Karpas-422 (cell line): Measurements from ENCODE around the gene KIF20B. TPM values are rescaled to one million over a fixed set of nuclear protein-coding genes. Genes with fewer than 3 reads are reported as not detected.

Experiments
- DNase-seq: peaks from one replicate; pipeline ENCODE4 v3.0.0-alpha.2; 2015
- H2AFZ ChIP-seq: fragments of 200-600 bp; sonication (generic); 2 replicates; pipeline ENCODE4 v1.6.1; 2014; ENCODE audit warnings: antibody characterized with exemption, low read length, mixed read lengths
- H3K27ac ChIP-seq: fragments of 200-600 bp; sonication (generic); 2 replicates; pipeline ENCODE4 v1.5.1; 2014; ENCODE audit warnings: mild to moderate bottlenecking, low read length, moderate library complexity
- H3K27me3 ChIP-seq: fragments of 200-600 bp; sonication (generic); 2 replicates; pipeline ENCODE4 v1.6.1; 2014; ENCODE audit warnings: low read length, mixed read lengths
- H3K36me3 ChIP-seq: fragments of 200-600 bp; sonication (generic); 2 replicates; pipeline ENCODE4 v1.6.1; 2014; ENCODE audit warnings: low read length, mixed read lengths; ENCODE audit not compliant: insufficient read depth
- H3K4me1 ChIP-seq: fragments of 200-600 bp; sonication (generic); 2 replicates; pipeline ENCODE4 v1.6.1; 2014; ENCODE audit warnings: mild to moderate bottlenecking, low read length, mixed read lengths
- H3K4me2 ChIP-seq: fragments of 200-600 bp; sonication (generic); 2 replicates; pipeline ENCODE4 v1.6.1; 2014; ENCODE audit warnings: low read length, low read depth, mild to moderate bottlenecking; ENCODE audit not compliant: poor library complexity, severe bottlenecking
- H3K4me3 ChIP-seq: fragments of 200-600 bp; sonication (generic); 2 replicates; pipeline ENCODE4 v1.5.1; 2014; ENCODE audit warnings: mild to moderate bottlenecking, antibody characterized with exemption, low read length, mixed read lengths
- H3K79me2 ChIP-seq: fragments of 200-600 bp; sonication (generic); 2 replicates; pipeline ENCODE4 v1.6.1; 2014; ENCODE audit warnings: mild to moderate bottlenecking, low read length, mixed read lengths
- H3K9ac ChIP-seq: fragments of 200-600 bp; sonication (generic); 2 replicates; pipeline ENCODE4 v1.6.0; 2014; ENCODE audit warnings: low read length
- H3K9me2 ChIP-seq: fragments of 200-600 bp; sonication (generic), shearing (Covaris generic); replicated peaks from 2 replicates; pipeline ENCODE4 v1.6.0; 2014; ENCODE audit warnings: mild to moderate bottlenecking, low read length, moderate library complexity; ENCODE audit not compliant: insufficient read depth
- H3K9me3 ChIP-seq: fragments of 300-700, 200-600 bp; sonication (generic); 2 replicates; pipeline ENCODE4 v1.6.1; 2014; ENCODE audit warnings: low read length, mixed read lengths
- H4K20me1 ChIP-seq: fragments of 200-600 bp; sonication (generic); 2 replicates; pipeline ENCODE4 v1.6.1; 2014; ENCODE audit warnings: mild to moderate bottlenecking, antibody characterized with exemption, low read length, low read depth; ENCODE audit not compliant: insufficient read depth
- total RNA-seq: library from RNA; depleted of rRNA; stranded (reverse); fragments of >200 nt; shearing (Covaris generic); gene quantifications from 2 replicates; pipeline ENCODE4 v1.2.3, GENCODE V29; 2014; ENCODE audit warnings: low replicate concordance

Gene KIF20B
- total RNA-seq, 1 experiment from 2014 or later: 11.5 TPM

GRCh38 chr10:89792187-89792586, 90.8 kb downstream of the KIF20B start:
- H2AFZ ChIP-seq: no peak overlapping the region
- H3K36me3 ChIP-seq: no peaks in the 10 kb centered on the region
- H3K27me3 ChIP-seq: no peaks in the 10 kb centered on the region
- H3K79me2 ChIP-seq: no peaks in the 10 kb centered on the region
- no peaks in the 10 kb centered on the region for H4K20me1 ChIP-seq
- no peaks in the 10 kb centered on the region for H3K4me1 ChIP-seq
- H3K9me3 ChIP-seq: no peaks in the 10 kb centered on the region
- H3K4me2 ChIP-seq: no peak overlapping the region
- no peak for DNase-seq
- no peak overlapping the region for H3K27ac ChIP-seq
- H3K9me2 ChIP-seq: no peaks in the 10 kb centered on the region
- H3K9ac ChIP-seq: no peak overlapping the region
- H3K4me3 ChIP-seq: no peak overlapping the region

- Histone ChIP-seq H3K9ac (no peak overlapping the region), H3K36me3 (no peaks in the 10 kb centered on the region), H3K4me2 (no peak overlapping the region), H3K79me2 (no peaks in the 10 kb centered on the region), H3K4me3 (no peak overlapping the region), H3K9me2 (no peaks in the 10 kb centered on the region), H3K27ac (no peak overlapping the region), H3K9me3 (no peaks in the 10 kb centered on the region), H3K27me3 (no peaks in the 10 kb centered on the region), H4K20me1 (no peaks in the 10 kb centered on the region), H3K4me1 (no peaks in the 10 kb centered on the region), H2AFZ (no peak overlapping the region)
- peak; percentile 76 for DNase-seq
Measured at GRCh38 chr10:89793649-89794254, 92.4 kb downstream of the KIF20B start.

DNA sequence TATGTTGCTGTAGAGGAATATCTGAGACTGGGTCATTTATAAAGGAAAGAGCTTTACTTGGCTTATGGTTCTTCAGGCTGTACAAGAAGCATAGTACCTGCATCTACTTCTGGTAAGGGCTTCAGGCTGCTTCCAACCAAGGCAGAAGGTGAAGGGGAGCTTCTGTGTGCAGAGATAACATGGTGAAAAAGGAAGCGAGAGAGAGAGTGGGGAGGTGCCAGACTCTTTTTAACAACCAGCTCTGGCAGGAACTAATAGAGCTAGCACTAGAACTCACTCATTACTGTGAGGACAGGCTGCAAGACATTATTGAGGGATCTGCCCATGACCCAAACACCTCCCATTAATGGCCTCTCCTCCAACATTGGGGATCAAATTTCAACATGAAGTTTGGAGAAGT, 94.5 kb downstream of the KIF20B start:
- Histone ChIP-seq H3K36me3 (no peaks in the 10 kb centered on the region), H2AFZ (no peak overlapping the region), H3K9me3 (no peaks in the 10 kb centered on the region), H3K4me2 (no peak overlapping the region), H3K4me1 (no peaks in the 10 kb centered on the region), H3K4me3 (no peak overlapping the region), H3K27ac (no peak overlapping the region), H3K27me3 (no peaks in the 10 kb centered on the region), H3K79me2 (no peaks in the 10 kb centered on the region), H4K20me1 (no peaks in the 10 kb centered on the region), H3K9ac (no peak overlapping the region), H3K9me2 (no peaks in the 10 kb centered on the region)
- DNase-seq: no peak

DNA sequence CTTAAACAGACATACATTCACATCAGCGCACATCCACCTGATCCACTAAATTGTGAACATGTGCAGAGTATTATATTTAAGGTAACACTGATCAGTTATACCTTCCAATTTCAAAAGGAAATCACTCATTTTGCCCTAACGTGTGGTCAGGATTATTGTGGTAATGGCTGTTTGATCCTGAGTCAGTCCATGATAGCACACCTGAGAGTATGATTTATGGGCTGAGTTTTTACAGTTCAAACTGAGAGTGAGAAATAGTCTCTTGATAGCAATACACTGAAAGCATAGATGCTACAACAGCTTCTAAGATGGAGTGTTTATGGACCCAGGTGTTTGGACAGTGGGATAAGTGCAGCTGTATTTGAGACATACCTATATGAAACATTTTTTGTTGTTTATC, 96.7 kb downstream of the KIF20B start:
- Histone ChIP-seq H3K4me1 (no peaks in the 10 kb centered on the region), H3K27ac (no peak overlapping the region), H3K36me3 (no peaks in the 10 kb centered on the region), H3K4me2 (no peak overlapping the region), H3K9me2 (no peaks in the 10 kb centered on the region), H4K20me1 (no peaks in the 10 kb centered on the region), H3K27me3 (no peaks in the 10 kb centered on the region), H2AFZ (no peak overlapping the region), H3K79me2 (no peaks in the 10 kb centered on the region), H3K9me3 (no peaks in the 10 kb centered on the region), H3K4me3 (no peak overlapping the region), H3K9ac (no peak overlapping the region)
- DNase-seq: no peak

GRCh38 chr10:89799573-89799972, 98.2 kb downstream of the KIF20B start:
- Histone ChIP-seq H4K20me1 (no peaks in the 10 kb centered on the region), H3K36me3 (no peaks in the 10 kb centered on the region), H3K4me3 (no peak overlapping the region), H3K27ac (no peak overlapping the region), H3K79me2 (no peaks in the 10 kb centered on the region), H3K9me3 (no peaks in the 10 kb centered on the region), H3K27me3 (no peaks in the 10 kb centered on the region), H3K9ac (no peak overlapping the region), H3K4me2 (no peak overlapping the region), H3K4me1 (no peaks in the 10 kb centered on the region), H2AFZ (no peak overlapping the region), H3K9me2 (no peaks in the 10 kb centered on the region)
- DNase-seq: no peak

DNA sequence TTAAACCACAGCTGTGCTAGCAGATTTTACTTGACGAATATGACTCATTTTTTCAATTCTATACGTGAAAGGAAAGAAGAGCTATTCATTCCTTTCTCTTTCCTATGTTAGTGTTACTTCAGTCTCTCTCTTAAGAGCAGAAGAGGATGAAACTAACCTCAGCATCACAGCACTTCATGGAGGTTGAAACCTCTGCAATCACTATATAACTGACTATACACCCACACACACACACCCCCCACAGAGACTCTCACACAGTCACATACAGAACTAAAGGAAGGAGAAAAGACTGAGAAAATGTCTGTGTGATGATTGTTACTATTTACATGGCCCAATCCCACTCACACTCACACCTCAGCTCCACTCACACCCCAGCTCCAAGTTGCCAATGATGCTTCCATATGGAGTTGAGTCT, 104.2 kb downstream of the KIF20B start:
- H3K4me1 ChIP-seq: no peaks in the 10 kb centered on the region
- no peak for DNase-seq
- H3K4me2 ChIP-seq: no peak overlapping the region
- no peaks in the 10 kb centered on the region for H3K9me3 ChIP-seq
- no peaks in the 10 kb centered on the region for H3K36me3 ChIP-seq
- no peaks in the 10 kb centered on the region for H4K20me1 ChIP-seq
- no peak overlapping the region for H3K9ac ChIP-seq
- H3K4me3 ChIP-seq: no peak overlapping the region
- H2AFZ ChIP-seq: no peak overlapping the region
- no peak overlapping the region for H3K27ac ChIP-seq
- no peaks in the 10 kb centered on the region for H3K9me2 ChIP-seq
- no peaks in the 10 kb centered on the region for H3K79me2 ChIP-seq
- no peaks in the 10 kb centered on the region for H3K27me3 ChIP-seq

DNA sequence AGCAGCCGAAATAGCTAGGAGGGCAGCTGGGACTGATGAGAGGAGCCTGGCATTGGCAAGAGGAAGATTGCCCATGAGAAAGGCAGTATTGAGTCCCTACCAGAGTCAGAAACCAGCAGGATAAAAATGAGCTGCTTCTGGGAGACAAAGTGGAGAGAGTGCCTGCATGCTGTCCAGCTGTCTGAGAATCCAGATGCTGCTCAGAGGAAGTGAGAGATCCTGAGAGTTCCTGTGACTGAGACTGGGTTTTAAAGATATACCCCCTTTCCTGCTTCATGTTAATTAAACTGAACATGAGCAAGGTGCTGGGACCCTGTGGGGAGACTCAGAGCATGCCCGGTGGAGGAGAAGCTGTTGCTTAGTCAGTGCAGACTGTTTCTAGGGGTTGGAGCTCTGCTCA, 107.5 kb downstream of the KIF20B start:
- DNase-seq: no peak
- no peaks in the 10 kb centered on the region for H3K36me3 ChIP-seq
- H3K79me2 ChIP-seq: no peaks in the 10 kb centered on the region
- H3K9me3 ChIP-seq: no peaks in the 10 kb centered on the region
- H4K20me1 ChIP-seq: no peaks in the 10 kb centered on the region
- H3K4me1 ChIP-seq: no peaks in the 10 kb centered on the region
- H3K9ac ChIP-seq: no peak overlapping the region
- no peaks in the 10 kb centered on the region for H3K27me3 ChIP-seq
- no peak overlapping the region for H3K27ac ChIP-seq
- no peak overlapping the region for H3K4me2 ChIP-seq
- no peaks in the 10 kb centered on the region for H3K9me2 ChIP-seq
- no peak overlapping the region for H2AFZ ChIP-seq
- no peak overlapping the region for H3K4me3 ChIP-seq

DNA sequence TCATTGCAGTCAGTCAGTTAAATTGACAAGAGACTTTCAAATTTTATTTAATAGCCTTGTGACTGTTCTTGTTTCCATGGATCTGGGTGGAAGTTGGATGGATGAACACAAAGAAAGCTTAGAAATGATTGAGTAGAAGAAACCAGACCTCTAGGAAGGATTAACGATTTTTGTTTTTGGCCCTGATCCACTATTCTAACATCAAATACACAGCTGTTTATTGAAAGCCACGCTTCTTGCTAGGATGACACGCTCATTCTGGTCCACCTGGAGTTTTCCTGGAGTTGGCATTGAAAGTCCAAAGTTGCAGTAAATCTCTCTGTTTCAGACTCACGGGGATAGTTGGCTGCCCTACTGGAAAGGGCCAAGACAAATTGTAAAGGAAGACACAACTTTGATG, 108.4 kb downstream of the KIF20B start:
- Histone ChIP-seq H2AFZ (no peak overlapping the region), H3K9me3 (no peaks in the 10 kb centered on the region), H3K9me2 (no peaks in the 10 kb centered on the region), H3K27me3 (no peaks in the 10 kb centered on the region), H3K36me3 (no peaks in the 10 kb centered on the region), H3K4me3 (no peak overlapping the region), H3K79me2 (no peaks in the 10 kb centered on the region), H3K27ac (no peak overlapping the region), H3K9ac (no peak overlapping the region), H4K20me1 (no peaks in the 10 kb centered on the region), H3K4me1 (no peaks in the 10 kb centered on the region), H3K4me2 (no peak overlapping the region)
- no peak for DNase-seq
